Epithelial cell of proximal tubule (primary cell): ENCODE data around the gene TACC3. TPM values are rescaled to one million over a fixed set of nuclear protein-coding genes. Genes with fewer than 3 reads are reported as not detected.

Experiments
- DNase-seq: peaks from one replicate; pipeline ENCODE4 v3.0.0-alpha.2; 2011; ENCODE audit warnings: low read depth
- H3K4me3 ChIP-seq: 2 replicates; pipeline ENCODE4 v1.5.1; 2011; ENCODE audit warnings: low read depth, mild to moderate bottlenecking, low read length
- CTCF ChIP-seq: conservative IDR thresholded peaks from 2 replicates; pipeline ENCODE4 v1.5.1; 2012; ENCODE audit warnings: low read depth, mild to moderate bottlenecking, low read length
- total RNA-seq: library from RNA; depleted of rRNA; stranded (reverse); fragments of >200 nt; gene quantifications from 2 replicates; pipeline ENCODE4 v1.2.3, GENCODE V29; 2015

Gene TACC3
- total RNA-seq, 1 donor from 2014 or later: 94.4 TPM

- H3K4me3 ChIP-seq: no peak overlapping the region
- DNase-seq: no peak
- no peak for TF ChIP-seq CTCF
Measured at GRCh38 chr4:1735215-1735614, 13.9 kb downstream of the TACC3 start.

- TF ChIP-seq CTCF: no peak
- DNase-seq: no peak
Measured at GRCh38 chr4:1736812-1737211, 15.5 kb downstream of the TACC3 start.

GRCh38 chr4:1737666-1738065 lies 16.3 kb downstream of the TACC3 start:
- DNase-seq: no peak
- TF ChIP-seq CTCF: no peak
- no peak overlapping the region for H3K4me3 ChIP-seq

More at GRCh38 chr4:1736812-1737211, 15.5 kb downstream of the TACC3 start:
- H3K4me3 ChIP-seq: no peak overlapping the region

GRCh38 chr4:1738410-1738809 lies 17.1 kb downstream of the TACC3 start:
- DNase-seq: no peak
- H3K4me3 ChIP-seq: no peak overlapping the region
- TF ChIP-seq CTCF: no peak

- DNase-seq: no peak
- no peak overlapping the region for H3K4me3 ChIP-seq
- TF ChIP-seq CTCF: no peak
Measured at GRCh38 chr4:1739358-1739757, 18.0 kb downstream of the TACC3 start.

GRCh38 chr4:1740021-1740545 lies 18.8 kb downstream of the TACC3 start:
- no peak overlapping the region for H3K4me3 ChIP-seq
- TF ChIP-seq CTCF: no peak
- no peak for DNase-seq

GRCh38 chr4:1741208-1741607 lies 19.9 kb downstream of the TACC3 start:
- no peak for TF ChIP-seq CTCF
- DNase-seq: no peak
- no peak overlapping the region for H3K4me3 ChIP-seq
